Smooth muscle cell (in vitro differentiated cells): ENCODE results near the gene HECTD2. TPM values are rescaled to one million over a fixed set of nuclear protein-coding genes. Genes with fewer than 3 reads are reported as not detected.
"Not testable (repeated sequence)": the region's sequence is repeated elsewhere in the genome, so short reads cannot be mapped to it uniquely, and the experiment has no call there.

Source experiments
- DNase-seq: peaks from one replicate; lab custom pipeline; 2025; ENCODE audit not compliant: unreplicated experiment; lab: John Stamatoyannopoulos, UW
- H2AFZ ChIP-seq: fragments of 200-600 bp; sonication (generic); 2 replicates; pipeline ENCODE4 v1.6.0; 2016; ENCODE audit warnings: antibody characterized with exemption, low read depth, mild to moderate bottlenecking
- H3F3A ChIP-seq: fragments of 200-600 bp; sonication (generic); 2 replicates; pipeline ENCODE4 v1.6.0; 2017; ENCODE audit warnings: antibody characterized with exemption, low read depth
- H3K27ac ChIP-seq: fragments of 200-600 bp; sonication (generic); 2 replicates; pipeline ENCODE4 v1.5.1; 2016; ENCODE audit warnings: low read depth, mild to moderate bottlenecking
- H3K27me3 ChIP-seq: fragments of 200-600 bp; sonication (generic); 2 replicates; pipeline ENCODE4 v1.6.1; 2016; ENCODE audit warnings: low read depth, mild to moderate bottlenecking
- H3K36me3 ChIP-seq: fragments of 200-600 bp; sonication (generic); 2 replicates; pipeline ENCODE4 v1.5.1; 2016; ENCODE audit warnings: low read depth
- H3K4me1 ChIP-seq: fragments of 200-600 bp; sonication (generic); 2 replicates; pipeline ENCODE4 v1.5.1; 2016; ENCODE audit warnings: low read depth
- H3K4me2 ChIP-seq: fragments of 200-600 bp; sonication (generic); 2 replicates; pipeline ENCODE4 v1.6.0; 2016; ENCODE audit warnings: mild to moderate bottlenecking
- H3K4me3 ChIP-seq: fragments of 200-600 bp; sonication (generic); 2 replicates; pipeline ENCODE4 v1.5.1; 2016; ENCODE audit warnings: mild to moderate bottlenecking
- H3K79me2 ChIP-seq: fragments of 200-600 bp; sonication (generic); 2 replicates; pipeline ENCODE4 v1.6.0; 2016; ENCODE audit warnings: low read depth, mild to moderate bottlenecking
- H3K9ac ChIP-seq: fragments of 200-600 bp; sonication (generic); 2 replicates; pipeline ENCODE4 v1.6.0; 2016; ENCODE audit warnings: low read depth
- H3K9me3 ChIP-seq: fragments of 200-600 bp; sonication (generic); replicated peaks from 2 replicates; pipeline ENCODE4 v1.5.1; 2016; ENCODE audit warnings: low read depth
- H4K20me1 ChIP-seq: fragments of 200-600 bp; sonication (generic); 2 replicates; pipeline ENCODE4 v1.6.0; 2016; ENCODE audit warnings: low read depth
- WGBS: methylation state at CpG from one replicate; pipeline ENCODE4 v1.1.7; 2016; ENCODE audit warnings: low lambda C conversion rate; 5-methylcytosine and 5-hydroxymethylcytosine counted together
- polyA plus RNA-seq: library from polyadenylated mRNA; unstranded; fragments of >200 nt; fragmentation: Nextera tagmentation; extraction: Ambion mirVana; gene quantifications from 2 replicates; pipeline ENCODE4 v1.2.1, GENCODE V29; 2016
- total RNA-seq: library from RNA; depleted of rRNA; stranded (reverse); fragments of >200 nt; gene quantifications from 2 replicates; pipeline ENCODE4 v1.2.3, GENCODE V29; 2014
- TF ChIP-seq, protein P1 (sequence below): fragments of 200-600 bp; sonication (generic); IDR thresholded peaks from 2 replicates; pipeline ENCODE4 v1.5.1; 2017; ENCODE audit warnings: borderline replicate concordance, mild to moderate bottlenecking, antibody characterized with exemption; ENCODE audit not compliant: insufficient read depth, poor library complexity, severe bottlenecking

The HECTD2 gene
- total and polyA plus RNA-seq, 2 experiments from 2014 or later, result 4.4 to 12.7 TPM

DNA sequence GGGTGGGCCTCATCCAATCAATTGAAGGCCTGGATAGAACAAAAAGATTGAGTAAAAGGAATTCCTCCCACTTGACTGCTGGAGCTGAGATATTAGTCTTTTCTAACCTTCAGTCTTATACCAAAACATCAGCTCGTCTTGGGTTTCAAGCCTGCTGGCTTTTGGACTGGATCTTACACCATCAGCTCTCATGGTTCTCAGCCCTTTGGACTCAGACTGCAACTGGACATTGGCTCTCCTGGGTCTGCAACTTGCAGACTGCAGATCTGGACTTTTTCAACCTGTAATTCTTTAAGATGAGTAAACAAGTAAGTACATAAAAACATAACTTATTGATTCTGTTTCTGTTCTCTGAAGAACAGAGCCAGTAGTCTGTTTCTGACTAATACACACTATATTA, 149.0 kb downstream of the HECTD2 start:
- TF ChIP-seq, protein P1, sequence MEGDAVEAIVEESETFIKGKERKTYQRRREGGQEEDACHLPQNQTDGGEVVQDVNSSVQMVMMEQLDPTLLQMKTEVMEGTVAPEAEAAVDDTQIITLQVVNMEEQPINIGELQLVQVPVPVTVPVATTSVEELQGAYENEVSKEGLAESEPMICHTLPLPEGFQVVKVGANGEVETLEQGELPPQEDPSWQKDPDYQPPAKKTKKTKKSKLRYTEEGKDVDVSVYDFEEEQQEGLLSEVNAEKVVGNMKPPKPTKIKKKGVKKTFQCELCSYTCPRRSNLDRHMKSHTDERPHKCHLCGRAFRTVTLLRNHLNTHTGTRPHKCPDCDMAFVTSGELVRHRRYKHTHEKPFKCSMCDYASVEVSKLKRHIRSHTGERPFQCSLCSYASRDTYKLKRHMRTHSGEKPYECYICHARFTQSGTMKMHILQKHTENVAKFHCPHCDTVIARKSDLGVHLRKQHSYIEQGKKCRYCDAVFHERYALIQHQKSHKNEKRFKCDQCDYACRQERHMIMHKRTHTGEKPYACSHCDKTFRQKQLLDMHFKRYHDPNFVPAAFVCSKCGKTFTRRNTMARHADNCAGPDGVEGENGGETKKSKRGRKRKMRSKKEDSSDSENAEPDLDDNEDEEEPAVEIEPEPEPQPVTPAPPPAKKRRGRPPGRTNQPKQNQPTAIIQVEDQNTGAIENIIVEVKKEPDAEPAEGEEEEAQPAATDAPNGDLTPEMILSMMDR, result no peak
- H3K27ac ChIP-seq, result no peak overlapping the region
- peak overlapping the region; percentile 31 for H2AFZ ChIP-seq
- no peak for DNase-seq
- no peak overlapping the region for H3K4me3 ChIP-seq
- no peak overlapping the region for H3K9ac ChIP-seq
- H3K36me3 ChIP-seq, result no peaks in the 10 kb centered on the region
- H4K20me1 ChIP-seq, result no peaks in the 10 kb centered on the region
- WGBS, result 81% methylated on average over 1 of the region's 1 CpG
- H3K27me3 ChIP-seq, result no peaks in the 10 kb centered on the region
- H3F3A ChIP-seq, result no peaks in the 10 kb centered on the region
- H3K4me2 ChIP-seq, result no peak overlapping the region
- H3K4me1 ChIP-seq, result no peaks in the 10 kb centered on the region
- H3K9me3 ChIP-seq, result no peaks in the 10 kb centered on the region
- H3K79me2 ChIP-seq, result no peaks in the 10 kb centered on the region

DNA sequence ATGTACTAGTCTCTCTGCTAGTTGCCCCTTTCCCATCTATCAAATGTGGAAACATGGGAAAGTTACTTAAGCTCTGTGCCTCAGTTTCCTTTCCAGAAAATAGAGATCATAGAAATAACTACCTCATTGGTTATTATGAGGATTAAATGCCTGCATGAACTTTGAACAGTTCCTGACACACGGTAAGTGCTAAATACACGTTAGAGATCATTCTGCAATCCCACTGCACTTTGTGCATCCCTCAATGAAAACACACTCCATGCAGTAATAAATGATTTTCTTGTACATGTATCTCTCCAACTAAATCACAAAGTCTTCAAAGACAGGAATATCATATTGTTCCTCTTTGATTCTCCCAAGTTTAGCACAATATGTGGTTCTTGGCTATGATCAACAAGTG, 149.6 kb downstream of the HECTD2 start:
- Histone ChIP-seq H3F3A (no peaks in the 10 kb centered on the region), H3K27ac (no peak overlapping the region), H3K4me3 (no peak overlapping the region), H3K79me2 (no peaks in the 10 kb centered on the region), H3K36me3 (no peaks in the 10 kb centered on the region), H3K4me2 (no peak overlapping the region), H3K9ac (no peak overlapping the region), H2AFZ (no peak overlapping the region), H3K9me3 (no peaks in the 10 kb centered on the region), H3K27me3 (no peaks in the 10 kb centered on the region), H3K4me1 (no peaks in the 10 kb centered on the region), H4K20me1 (no peaks in the 10 kb centered on the region)
- no peak for DNase-seq
- 98% methylated on average over 2 of the region's 2 CpGs for WGBS
- TF ChIP-seq, protein P1, result no peak

DNA sequence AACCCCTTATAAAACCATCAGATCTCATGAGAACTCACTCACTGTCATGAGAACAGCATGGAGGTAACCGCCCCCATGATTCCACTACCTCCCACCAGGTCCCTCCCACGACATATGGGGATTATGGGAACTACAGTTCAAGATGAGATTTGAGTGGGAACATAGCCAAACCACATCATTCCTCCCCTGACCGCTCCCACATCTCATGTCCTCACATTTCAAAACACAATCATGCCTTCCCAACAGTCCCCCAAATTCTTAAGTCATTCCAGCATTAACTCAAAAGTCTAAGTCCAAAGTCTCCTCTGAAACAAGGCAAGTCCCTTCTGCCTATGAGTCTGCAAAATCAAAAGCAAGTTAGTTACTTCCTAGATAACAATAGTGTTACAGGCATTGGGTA, 150.7 kb downstream of the HECTD2 start:
- H3K4me3 ChIP-seq, H3K36me3 ChIP-seq, H3K27me3 ChIP-seq, H3K4me1 ChIP-seq, H3K9ac ChIP-seq, H2AFZ ChIP-seq, H3K27ac ChIP-seq, DNase-seq, H3K9me3 ChIP-seq, H3F3A ChIP-seq, H3K79me2 ChIP-seq, H4K20me1 ChIP-seq, H3K4me2 ChIP-seq: not testable (repeated sequence)
- 61% methylated on average over 3 of the region's 3 CpGs for WGBS

DNA sequence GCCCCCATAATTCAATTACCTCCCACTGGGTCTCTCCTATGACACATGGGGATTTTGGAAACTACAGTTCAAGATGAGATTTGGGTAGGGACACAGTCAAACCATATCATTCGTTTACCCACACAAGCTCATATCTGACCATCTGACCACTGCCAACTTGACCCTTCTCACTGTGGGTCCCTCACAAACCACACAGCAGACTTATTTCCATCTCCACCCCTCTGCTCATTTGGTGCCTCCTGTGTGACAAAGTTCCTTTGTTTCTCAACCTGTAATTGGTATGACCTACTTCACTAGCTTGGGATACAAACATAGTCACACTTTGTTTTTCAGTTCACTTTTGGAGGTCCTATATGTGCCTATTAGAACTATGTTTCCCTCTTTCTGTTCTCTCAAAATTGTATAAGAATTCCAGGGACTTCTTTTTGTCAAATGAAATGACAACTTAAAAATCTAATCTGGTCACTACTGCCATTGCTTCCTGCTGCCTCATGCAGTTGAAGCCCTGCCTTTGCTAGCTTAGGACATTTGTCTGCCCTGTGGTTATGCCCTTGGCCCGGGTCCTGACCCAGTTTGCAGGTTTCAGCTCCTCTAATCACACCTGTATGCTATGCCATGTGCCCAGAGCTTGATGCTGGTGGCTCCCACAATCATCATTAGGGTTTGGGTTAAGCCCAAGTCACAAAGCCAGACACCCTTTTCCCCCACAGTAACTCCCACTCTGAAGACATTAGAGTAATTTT, 152.9 kb downstream of the HECTD2 start:
- Histone ChIP-seq H3K4me2 (no peak overlapping the region), H3K79me2 (no peaks in the 10 kb centered on the region), H3K27me3 (no peaks in the 10 kb centered on the region), H3K27ac (no peak overlapping the region), H3K9me3 (no peaks in the 10 kb centered on the region), H3K36me3 (no peaks in the 10 kb centered on the region), H3K4me1 (no peaks in the 10 kb centered on the region), H4K20me1 (no peaks in the 10 kb centered on the region), H3K4me3 (no peak overlapping the region), H3F3A (no peaks in the 10 kb centered on the region), H2AFZ (no peak overlapping the region), H3K9ac (no peak overlapping the region)
- whole genome bisulfite sequencing, result 83% methylated on average over 2 of the region's 2 CpGs
- DNase-seq, result no peak
- TF ChIP-seq, protein P1, result no peak
